GM23338 (cell line): ENCODE results near the gene CRYBB3.

Experiments used
- EZH2 ChIP-seq: fragments of 200-600 bp; sonication (generic); IDR thresholded peaks from one replicate; pipeline ENCODE4 v1.8.0; 2017; ENCODE audit warnings: antibody characterized with exemption, mild to moderate bottlenecking, low read depth; ENCODE audit not compliant: unreplicated experiment
- POLR2AphosphoS5 ChIP-seq: IDR thresholded peaks from 2 replicates; pipeline ENCODE4 v1.6.1; 2016; ENCODE audit warnings: antibody characterized with exemption, low read depth
- TF ChIP-seq, protein P1 (sequence below), 2 experiments: fragments of 200-600 bp in 1 of 2; sonication (generic) in 1 of 2; conservative IDR thresholded peaks; 2 replicates each; pipeline versions ENCODE4 v1.5.1 to v1.6.1; 2016 to 2017; ENCODE audit warnings: antibody characterized with exemption in 2 of 2, low read depth in 2 of 2, mild to moderate bottlenecking in 2 of 2, moderate library complexity in 1 of 2

DNA sequence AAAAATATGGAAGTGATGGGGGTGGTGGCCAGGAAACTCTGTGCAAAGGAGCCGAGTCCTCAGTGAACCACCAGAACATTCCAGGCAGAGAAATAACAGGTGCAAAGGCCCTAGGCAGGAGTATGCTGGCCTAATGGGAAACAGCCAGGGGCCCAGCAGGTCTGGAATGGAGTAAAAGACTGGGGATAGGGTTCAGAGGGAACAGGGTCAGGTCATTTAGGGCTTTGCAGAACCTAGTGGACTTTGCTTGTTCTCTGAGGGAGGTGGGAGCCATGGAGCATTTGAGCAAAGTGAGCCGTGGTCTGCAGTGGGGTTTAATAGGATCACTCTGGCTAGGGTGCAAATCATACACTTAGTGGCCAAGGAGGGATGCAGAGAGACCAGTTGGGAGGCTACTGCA is 8.7 kb downstream of the CRYBB3 start:
- TF ChIP-seq, protein P1, sequence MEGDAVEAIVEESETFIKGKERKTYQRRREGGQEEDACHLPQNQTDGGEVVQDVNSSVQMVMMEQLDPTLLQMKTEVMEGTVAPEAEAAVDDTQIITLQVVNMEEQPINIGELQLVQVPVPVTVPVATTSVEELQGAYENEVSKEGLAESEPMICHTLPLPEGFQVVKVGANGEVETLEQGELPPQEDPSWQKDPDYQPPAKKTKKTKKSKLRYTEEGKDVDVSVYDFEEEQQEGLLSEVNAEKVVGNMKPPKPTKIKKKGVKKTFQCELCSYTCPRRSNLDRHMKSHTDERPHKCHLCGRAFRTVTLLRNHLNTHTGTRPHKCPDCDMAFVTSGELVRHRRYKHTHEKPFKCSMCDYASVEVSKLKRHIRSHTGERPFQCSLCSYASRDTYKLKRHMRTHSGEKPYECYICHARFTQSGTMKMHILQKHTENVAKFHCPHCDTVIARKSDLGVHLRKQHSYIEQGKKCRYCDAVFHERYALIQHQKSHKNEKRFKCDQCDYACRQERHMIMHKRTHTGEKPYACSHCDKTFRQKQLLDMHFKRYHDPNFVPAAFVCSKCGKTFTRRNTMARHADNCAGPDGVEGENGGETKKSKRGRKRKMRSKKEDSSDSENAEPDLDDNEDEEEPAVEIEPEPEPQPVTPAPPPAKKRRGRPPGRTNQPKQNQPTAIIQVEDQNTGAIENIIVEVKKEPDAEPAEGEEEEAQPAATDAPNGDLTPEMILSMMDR (conservative IDR thresholded peaks at IDR 0.05; ENCODE audit: low read depth in 2 of 2): no peak
- TF ChIP-seq EZH2 (no peak), POLR2AphosphoS5 (no peak)
